Raji (cell line): ENCODE results near the gene GAP43.

Source experiments
- POLR2A ChIP-seq: IDR thresholded peaks from 2 replicates; pipeline ENCODE4 v1.6.1; 2011; ENCODE audit warnings: low read depth, low read length, control low read depth; ENCODE audit not compliant: insufficient read depth

GAP43 gene

DNA sequence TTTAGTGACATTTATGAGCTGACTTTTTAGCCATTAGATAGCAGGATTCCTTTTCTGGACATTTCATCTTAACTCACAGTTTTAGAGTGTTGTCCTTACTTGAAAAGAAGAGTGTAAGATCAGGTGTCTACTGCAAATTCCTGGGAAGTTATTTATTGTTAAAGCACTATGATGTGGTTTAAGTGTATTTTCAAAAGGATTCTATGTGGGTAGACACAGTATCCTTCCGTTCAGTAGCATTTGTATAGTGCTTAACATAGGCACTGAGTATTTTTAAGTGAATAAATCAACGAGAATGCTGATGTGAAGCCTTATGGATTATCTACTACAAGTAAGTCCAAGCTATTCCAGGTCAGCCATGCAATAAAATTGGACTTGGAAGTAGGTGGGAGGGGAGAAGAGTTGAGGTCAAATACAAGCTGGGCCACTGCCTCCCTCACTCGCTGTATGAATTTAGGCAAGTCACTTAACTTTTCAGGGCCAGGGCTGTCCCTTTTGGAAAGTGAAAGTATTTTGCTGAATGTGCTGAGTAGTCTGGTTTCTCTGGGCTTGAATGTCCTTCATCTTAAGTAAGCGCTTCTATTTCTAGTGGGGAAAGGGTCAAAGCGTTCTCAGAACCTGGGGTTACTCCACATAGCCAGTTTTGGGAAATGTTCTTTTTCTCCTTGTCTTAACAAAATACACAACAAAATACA is 48.6 kb downstream of the GAP43 start:
- TF ChIP-seq POLR2A: no peak

DNA sequence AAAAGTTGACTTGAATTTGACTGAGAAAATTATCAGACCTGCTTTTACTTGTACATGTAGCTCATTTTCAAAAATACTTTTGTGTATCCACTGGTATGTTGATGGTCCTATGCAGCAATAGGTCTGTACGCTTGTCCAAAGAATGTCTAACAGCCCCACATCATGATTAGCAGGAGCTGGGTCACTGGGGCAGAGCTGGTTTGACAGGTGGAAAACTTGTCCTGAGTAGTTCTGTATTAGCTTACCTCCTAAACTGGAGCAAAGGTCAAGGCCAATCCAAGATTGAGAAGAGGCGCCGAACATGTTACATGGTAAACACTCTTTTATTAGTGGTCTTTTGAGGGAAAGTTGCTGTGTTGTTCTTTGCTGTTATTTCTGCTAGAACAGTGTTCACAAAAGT is 50.6 kb downstream of the GAP43 start:
- no peak for TF ChIP-seq POLR2A

DNA sequence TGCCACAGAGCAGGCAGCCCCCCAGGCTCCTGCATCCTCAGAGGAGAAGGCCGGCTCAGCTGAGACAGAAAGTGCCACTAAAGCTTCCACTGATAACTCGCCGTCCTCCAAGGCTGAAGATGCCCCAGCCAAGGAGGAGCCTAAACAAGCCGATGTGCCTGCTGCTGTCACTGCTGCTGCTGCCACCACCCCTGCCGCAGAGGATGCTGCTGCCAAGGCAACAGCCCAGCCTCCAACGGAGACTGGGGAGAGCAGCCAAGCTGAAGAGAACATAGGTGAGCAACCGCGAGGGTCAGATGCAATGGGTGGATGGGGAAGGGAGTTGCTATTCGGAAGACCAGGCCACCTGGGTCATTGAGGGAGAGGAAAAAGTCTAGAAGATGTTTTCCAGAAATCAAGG is 53.0 kb downstream of the GAP43 start:
- TF ChIP-seq POLR2A: no peak

DNA sequence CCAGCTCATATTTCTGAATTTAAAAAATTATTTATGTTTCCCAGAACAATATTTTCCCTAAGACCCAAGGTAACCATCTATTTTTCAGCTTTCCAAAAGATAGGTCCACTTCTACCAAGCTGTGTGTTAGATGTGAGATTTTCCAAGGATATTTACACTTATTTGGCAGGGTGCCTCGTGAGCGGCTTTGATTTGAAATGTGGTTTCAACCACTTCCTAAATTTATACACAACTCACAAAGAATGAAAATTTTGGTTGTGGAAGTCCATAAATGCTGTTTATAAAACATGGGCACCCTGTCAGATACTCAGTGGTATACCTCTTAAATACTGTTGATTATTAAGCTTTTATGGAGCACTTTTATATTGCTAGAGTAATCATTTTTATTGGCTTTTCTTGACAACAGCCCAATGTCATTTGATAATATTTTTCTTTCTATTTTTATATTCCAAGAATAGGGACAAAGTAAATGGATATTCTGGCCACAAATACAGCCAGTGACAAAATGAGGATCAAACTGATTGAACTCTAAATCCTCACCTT is 57.6 kb downstream of the GAP43 start:
- no peak for TF ChIP-seq POLR2A

DNA sequence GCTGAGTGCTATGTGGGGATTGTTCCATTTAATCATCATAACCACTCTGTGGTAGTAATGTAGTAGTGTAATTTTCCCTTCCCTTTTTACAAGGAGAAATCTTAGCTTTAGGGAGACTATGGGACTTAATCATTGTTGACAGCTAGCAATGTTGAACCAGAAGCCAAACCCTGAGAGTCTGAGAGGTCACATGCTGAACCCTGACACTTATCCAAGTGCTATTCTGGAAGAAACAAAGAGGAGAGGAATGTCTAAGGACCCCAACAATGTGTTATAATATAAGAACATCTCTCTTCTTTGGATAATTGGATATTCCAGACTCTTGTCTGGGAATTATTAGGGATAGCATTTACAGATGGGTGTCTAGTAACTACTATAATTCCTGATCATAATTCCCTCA is 58.4 kb downstream of the GAP43 start:
- TF ChIP-seq POLR2A: no peak

DNA sequence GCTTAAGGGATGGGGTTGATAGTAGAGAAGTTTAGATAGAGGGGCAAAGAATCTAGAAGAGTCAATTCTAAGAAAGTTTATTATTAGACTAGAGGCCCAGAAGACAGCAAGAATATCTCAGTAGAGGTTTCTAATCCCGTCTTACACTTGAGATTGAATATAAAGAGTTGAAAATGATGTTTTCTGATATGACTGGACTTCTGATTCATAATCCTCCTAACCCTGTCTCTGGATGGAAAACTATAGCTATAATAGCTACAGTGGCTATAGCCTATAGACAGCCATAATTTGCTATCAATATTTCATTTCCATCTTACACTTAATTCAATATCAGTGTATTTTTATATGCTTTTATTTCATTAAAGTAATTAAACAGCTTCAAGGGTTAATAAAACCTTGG is 60.0 kb downstream of the GAP43 start:
- no peak for TF ChIP-seq POLR2A

DNA sequence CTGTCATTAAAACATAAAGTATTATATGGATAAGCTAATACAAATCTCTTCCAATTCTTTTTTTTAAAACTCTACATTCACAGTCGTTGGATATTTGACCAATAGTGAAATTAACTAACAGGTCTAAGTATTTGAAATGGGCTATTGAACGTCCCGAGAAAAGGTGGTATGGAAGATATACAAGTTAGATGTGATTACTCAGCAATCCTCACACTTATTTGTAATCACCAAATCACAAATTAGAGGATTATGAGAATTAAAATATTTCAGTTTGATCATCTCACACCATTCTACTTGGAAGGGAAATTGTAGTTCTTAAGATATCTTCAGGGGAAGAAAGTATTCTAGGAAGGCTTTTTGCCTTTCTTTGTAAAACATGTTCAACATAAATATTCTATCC is 60.5 kb downstream of the GAP43 start:
- no peak for TF ChIP-seq POLR2A

DNA sequence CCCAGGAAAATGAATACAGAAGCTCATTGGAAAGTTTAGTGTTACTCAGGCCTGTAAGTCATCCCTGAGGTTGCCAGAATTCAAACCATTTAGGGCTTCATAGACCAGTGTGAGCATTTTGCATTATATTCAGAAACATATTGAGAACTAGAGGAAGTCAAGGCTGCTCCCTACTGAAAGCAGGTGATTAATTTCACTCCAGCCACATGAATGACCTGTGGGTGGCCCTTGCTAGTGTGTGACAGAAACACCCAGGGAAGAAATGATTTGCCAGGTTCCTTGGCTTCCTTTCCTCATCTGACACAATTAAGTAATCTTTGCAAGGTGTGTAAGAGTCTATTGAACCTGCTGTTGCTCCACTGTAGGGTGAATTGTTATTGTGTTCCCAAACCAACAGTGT is 61.8 kb downstream of the GAP43 start:
- TF ChIP-seq POLR2A: no peak

DNA sequence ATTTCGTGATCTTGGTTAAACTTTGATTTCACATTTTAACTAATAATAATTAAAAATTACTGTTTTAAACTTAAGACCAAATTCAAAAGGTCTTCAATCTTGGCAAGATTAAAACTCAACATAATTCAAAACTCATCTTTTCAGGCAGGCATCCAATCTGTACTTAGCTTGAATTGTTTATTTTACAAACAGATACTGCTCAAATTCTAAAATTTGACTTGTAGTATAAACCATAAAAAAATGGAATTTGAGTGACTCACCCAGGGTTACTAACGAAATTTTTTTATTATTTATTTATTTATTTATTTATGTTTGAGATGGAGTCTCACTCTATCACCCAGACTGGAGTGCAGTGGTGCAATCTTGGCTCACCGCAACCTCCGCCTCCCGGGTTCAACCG is 64.4 kb downstream of the GAP43 start:
- TF ChIP-seq POLR2A: no peak

DNA sequence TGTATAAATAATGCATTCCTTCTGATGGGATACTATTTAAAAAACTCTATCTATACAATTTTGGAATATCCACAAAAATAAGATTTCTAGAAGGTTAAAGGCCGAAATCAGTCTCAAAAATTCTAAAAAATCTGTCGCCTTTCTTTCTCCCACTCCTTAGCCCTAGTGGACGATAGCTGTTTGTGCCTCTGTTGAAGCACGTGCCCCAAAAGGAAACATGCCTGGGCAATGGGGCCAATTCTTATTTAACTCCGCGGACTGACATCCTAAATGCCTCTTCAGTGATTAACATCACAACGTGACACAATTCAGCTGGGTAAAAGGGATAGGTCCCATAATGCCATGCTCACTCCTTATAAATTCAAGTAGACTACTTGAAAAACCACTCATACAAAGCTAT is 65.1 kb downstream of the GAP43 start:
- no peak for TF ChIP-seq POLR2A

DNA sequence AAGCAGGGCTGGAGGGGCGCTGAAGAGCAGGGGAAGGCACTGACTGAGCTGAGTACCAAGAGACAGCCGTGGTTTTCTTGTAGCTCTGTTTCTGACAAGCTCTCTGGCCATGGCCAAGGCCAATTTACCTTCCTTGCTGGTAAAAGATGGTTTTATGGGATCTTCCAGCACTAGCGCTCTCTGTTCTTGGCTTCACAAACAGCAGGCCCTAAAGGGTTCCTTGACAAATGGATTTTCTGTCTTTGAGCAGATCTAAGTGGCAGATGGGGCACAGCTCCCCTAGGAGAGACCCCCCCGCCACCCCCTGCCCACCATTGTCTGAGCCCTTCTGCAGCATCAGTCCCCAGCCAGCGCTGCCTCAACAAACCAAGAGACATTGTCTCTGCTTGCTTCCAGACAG is 66.6 kb downstream of the GAP43 start:
- no peak for TF ChIP-seq POLR2A

DNA sequence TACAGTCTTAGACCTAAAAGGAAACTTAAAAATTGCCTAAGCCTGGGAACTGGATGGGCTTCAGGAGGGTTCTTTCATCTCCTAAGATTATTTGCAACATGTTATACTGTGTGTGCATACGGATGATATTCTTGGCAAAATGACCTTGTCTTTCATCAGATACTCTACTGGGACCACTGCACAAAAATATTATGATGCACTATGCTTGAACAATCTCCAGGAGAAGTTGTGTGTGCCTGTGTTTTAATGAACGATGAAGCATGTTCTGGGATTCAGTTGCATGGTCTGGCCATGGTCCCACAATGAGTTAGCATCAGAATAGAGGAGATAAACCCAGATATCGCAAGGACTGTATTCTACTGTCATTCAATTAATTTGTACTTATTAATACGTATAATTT is 68.7 kb downstream of the GAP43 start:
- TF ChIP-seq POLR2A: no peak

DNA sequence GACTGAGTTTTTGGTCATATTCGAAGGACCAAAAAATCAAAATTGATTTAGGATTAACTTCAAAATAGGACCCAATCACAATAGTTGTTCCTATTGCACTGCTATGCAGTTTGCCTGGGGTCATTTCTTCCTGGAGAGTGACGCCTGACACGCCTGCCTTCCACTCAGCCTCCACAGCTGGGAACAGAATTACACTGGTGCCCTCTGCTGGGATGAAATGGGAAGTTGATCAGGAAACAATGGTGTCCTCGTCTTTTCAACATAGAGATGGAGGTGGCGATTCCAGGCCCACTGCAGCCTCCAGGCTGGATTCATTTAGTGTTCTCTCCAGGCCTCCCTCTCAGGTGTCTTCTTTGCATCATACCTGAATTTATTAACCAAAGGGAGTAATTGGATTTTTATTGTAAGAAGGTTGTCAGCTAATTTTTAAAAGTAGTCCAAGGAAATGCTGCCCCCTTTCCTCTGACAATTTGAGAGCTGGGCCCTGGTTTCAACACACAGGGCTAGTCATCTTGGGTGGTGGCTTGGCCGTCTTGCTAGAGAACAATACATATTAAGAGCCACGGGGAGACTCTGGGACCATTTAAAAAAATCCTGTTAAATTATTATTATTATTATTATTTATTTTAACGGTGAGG is 69.7 kb downstream of the GAP43 start:
- TF ChIP-seq POLR2A: no peak

DNA sequence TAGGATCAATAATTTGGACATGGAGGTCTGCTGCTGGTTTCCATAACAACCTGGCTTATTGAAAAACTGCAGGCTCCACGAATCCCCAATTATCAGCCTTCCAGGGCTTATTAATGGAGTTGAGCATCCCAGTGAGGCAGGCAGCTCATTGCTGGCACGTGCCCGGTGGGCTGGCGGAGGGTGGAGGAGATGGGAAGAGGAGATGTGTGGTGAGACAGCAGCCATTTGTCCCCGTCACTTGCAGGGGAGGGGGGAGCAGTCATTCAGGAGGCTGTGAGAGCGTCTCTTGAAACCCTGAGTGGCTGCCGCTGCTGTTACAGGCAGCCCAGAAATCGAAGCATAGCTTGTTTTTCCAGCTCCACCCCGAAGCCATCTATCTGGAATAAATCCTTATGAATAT is 70.6 kb downstream of the GAP43 start:
- no peak for TF ChIP-seq POLR2A

DNA sequence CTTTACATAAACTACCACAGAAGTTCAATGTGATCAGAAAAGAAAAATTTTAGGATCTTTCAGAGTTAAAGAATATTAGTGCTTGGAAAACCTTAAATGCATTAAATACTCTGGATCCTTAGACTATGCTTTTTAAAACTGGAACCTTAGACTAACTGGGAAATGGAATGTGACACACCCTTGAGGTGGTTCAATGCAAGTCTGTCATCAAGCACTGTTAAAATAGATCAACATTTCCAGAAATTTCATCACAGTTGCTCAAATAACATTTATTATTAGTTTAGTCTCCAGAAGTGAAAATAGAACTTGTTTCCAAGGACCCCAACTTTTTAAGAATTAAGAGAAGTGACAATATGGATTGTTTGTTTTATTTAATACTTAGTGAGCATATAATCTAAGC is 71.8 kb downstream of the GAP43 start:
- TF ChIP-seq POLR2A: no peak

DNA sequence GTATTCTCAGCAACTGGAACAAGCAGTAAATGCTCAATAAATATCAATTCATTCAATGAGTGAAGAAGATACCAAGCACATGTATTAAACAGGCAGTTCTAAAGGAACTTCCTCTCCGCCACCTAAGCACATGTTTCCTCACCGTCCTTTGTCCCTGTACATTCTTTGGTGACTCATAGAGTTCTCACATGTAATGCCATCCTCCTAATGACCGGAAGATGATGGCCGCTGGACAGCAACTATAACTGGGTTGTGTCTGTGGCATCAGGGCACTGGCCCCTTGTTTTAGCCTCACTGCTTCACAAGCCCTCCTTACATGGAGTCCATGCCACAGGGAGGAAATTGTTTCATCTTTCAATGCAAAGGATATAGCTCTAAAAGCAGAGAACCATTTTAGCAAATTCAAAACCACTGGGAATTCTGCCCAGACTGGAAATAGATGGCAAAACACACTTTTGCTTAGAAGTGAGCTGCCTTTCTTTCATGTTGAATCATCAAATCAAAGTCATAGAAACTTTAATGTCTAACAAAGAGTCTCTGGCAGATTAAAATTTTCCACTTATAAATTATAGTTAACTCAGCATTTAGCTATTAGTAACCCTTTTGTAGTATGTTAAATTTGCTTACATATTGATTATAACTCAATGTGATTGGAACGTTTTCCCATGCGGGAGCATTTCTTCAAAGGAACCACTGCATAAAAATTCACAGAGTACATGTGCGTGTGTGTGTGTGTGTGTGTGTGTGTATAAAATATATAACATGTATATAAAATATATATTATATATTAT is 74.1 kb downstream of the GAP43 start:
- TF ChIP-seq POLR2A: no peak
